Measurements from ENCODE around the gene FUS. TPM values are rescaled to one million over a fixed set of nuclear protein-coding genes. Genes with fewer than 3 reads are reported as not detected.

The FUS gene
- total and polyA plus RNA-seq, 2 of the 13 experiments (the other 11 are each of a cell fraction or from before 2014, with no cell fraction given), result 68.1 to 168 TPM

GRCh38 chr16:31179747-31180459 is at the start of gene FUS (continued):
- TF ChIP-seq GFI1 (CRISPR knock-in tag; IDR thresholded peaks at IDR 0.05; ENCODE audit: borderline replicate concordance) (peak; percentile 84), ZBED4 (CRISPR knock-in tag; IDR thresholded peaks at IDR 0.05; ENCODE audit: borderline replicate concordance) (peak; percentile 76), ZNF878 (CRISPR knock-in tag; IDR thresholded peaks at IDR 0.05) (no peak; the same call in 1 of the 2 replicates), ZNF407 (CRISPR knock-in tag; IDR thresholded peaks at IDR 0.05; ENCODE audit: not compliant biosample characterization) (peak; percentile 87), HCFC1 (IDR thresholded peaks at IDR 0.05; ENCODE audit: low read depth, low read length) (peak; percentile 62; the same call in 1 of the 2 replicates), PHF8 (CRISPR knock-in tag; IDR thresholded peaks at IDR 0.05) (peak; percentile 96), GATA4 (IDR thresholded peaks at IDR 0.05; ENCODE audit: borderline replicate concordance, low read depth) (peak; percentile 93), ZNF282 (IDR thresholded peaks at IDR 0.05; ENCODE audit: partially characterized antibody) (no peak), ZNF609 (CRISPR knock-in tag; IDR thresholded peaks at IDR 0.05; ENCODE audit: borderline replicate concordance) (peak; percentile 42)

All from HepG2 (cell line).